PC-3 (cell line): ENCODE results near the gene DLGAP4. TPM values are rescaled to one million over a fixed set of nuclear protein-coding genes. Genes with fewer than 3 reads are reported as not detected.
A peak's percentile ranks its signal among the peaks of the same experiment; 100 is the strongest.

ENCODE experiments used
- ATAC-seq: fragments of 200-7000 bp; cut with Tn5 transposase; 2 replicates; pipeline ENCODE4 v1.9.1; 2020; ENCODE audit warnings: mild to moderate bottlenecking, moderate library complexity
- BruUV-seq: library from RNA; stranded (reverse); fragments of 400-500 nt; replicated peaks from 2 replicates; lab custom pipeline; 2021; lab: Mats Ljungman, UMichigan
- CTCF ChIA-PET: fragments of 300-600 bp; sonication (Branson Sonifier 250); formaldehyde crosslinking; loops from one replicate; lab custom pipeline; 2022; ENCODE audit warnings: antibody characterized with exemption; lab: Charles Lee
- POLR2A ChIA-PET: fragments of 300-600 bp; sonication (Branson Sonifier 250); formaldehyde crosslinking; loops from one replicate; lab custom pipeline; 2022; ENCODE audit warnings: antibody characterized with exemption; ENCODE audit not compliant: unreplicated experiment; lab: Charles Lee
- DNase-seq: peaks from one replicate; pipeline ENCODE4 v3.0.0-alpha.2; 2015
- H2AFZ ChIP-seq: fragments of 300-600 bp; sonication (generic); 2 replicates; pipeline ENCODE4 v1.6.0; 2016; ENCODE audit warnings: antibody characterized with exemption, low read length
- H3F3A ChIP-seq: fragments of 300-600 bp; sonication (generic); one replicate; pipeline ENCODE4 v1.6.0; 2017; ENCODE audit warnings: antibody characterized with exemption, low read length, control low read depth, mild to moderate bottlenecking; ENCODE audit not compliant: unreplicated experiment
- H3K27ac ChIP-seq: fragments of 300-600 bp; sonication (generic); 2 replicates; pipeline ENCODE4 v1.5.1; 2016; ENCODE audit warnings: mild to moderate bottlenecking, low read length
- H3K27me3 ChIP-seq: fragments of 300-600 bp; sonication (generic); 2 replicates; pipeline ENCODE4 v1.6.1; 2016; ENCODE audit warnings: low read length, mixed read lengths
- H3K36me3 ChIP-seq: fragments of 300-600 bp; sonication (generic); 2 replicates; pipeline ENCODE4 v1.6.1; 2016; ENCODE audit warnings: low read depth, mixed run types, low read length, mixed read lengths
- H3K4me1 ChIP-seq: fragments of 300-600 bp; sonication (generic); 2 replicates; pipeline ENCODE4 v1.5.1; 2016; ENCODE audit warnings: low read length; ENCODE audit not compliant: insufficient read depth
- H3K4me2 ChIP-seq: fragments of 300-600 bp; sonication (generic); 2 replicates; pipeline ENCODE4 v1.6.0; 2016; ENCODE audit warnings: low read length
- H3K4me3 ChIP-seq: fragments of 300-600 bp; sonication (generic); 2 replicates; pipeline ENCODE4 v1.5.1; 2016; ENCODE audit warnings: mild to moderate bottlenecking, low read length, mixed read lengths
- H3K79me2 ChIP-seq: fragments of 300-600 bp; sonication (generic); 2 replicates; pipeline ENCODE4 v1.6.1; 2017; ENCODE audit warnings: low read length, mixed read lengths
- H3K9ac ChIP-seq: fragments of 300-600 bp; sonication (generic); 2 replicates; pipeline ENCODE4 v1.6.0; 2016; ENCODE audit warnings: mild to moderate bottlenecking, low read length
- H3K9me2 ChIP-seq: fragments of 300-600 bp; sonication (generic); replicated peaks from 2 replicates; pipeline ENCODE4 v1.6.1; 2016; ENCODE audit warnings: mixed run types, low read length, mixed read lengths
- H3K9me3 ChIP-seq: fragments of 300-600 bp; sonication (generic); 2 replicates; pipeline ENCODE4 v1.6.1; 2016; ENCODE audit warnings: low read length, mixed read lengths
- H4K20me1 ChIP-seq: fragments of 300-600 bp; sonication (generic); 2 replicates; pipeline ENCODE4 v1.6.1; 2016; ENCODE audit warnings: low read length, mixed read lengths
- EZH2 ChIP-seq: fragments of 300-600 bp; sonication (generic); IDR thresholded peaks from one replicate; pipeline ENCODE4 v1.6.1; 2017; ENCODE audit warnings: antibody characterized with exemption, mild to moderate bottlenecking, low read length; ENCODE audit not compliant: unreplicated experiment
- EZH2phosphoT487 ChIP-seq: fragments of 300-600 bp; sonication (generic); IDR thresholded peaks from 2 replicates; pipeline ENCODE4 v1.6.1; 2018; ENCODE audit warnings: mild to moderate bottlenecking, antibody characterized with exemption, low read length, borderline replicate concordance
- intact Hi-C: fragments of 100-400 bp; cut with micrococcal nuclease; formaldehyde crosslinking; loops from 2 replicates; pipeline ENCODE4 v1.9.0; 2023
- total RNA-seq: library from RNA; depleted of rRNA; stranded (reverse); fragments of >200 nt; gene quantifications from 2 replicates; pipeline ENCODE4 v1.2.3, GENCODE V29; 2014
- TF ChIP-seq, protein P1 (sequence below): fragments of 300-600 bp; sonication (generic); conservative IDR thresholded peaks from 2 replicates; pipeline ENCODE4 v1.5.1; 2017; ENCODE audit warnings: antibody characterized with exemption, low read depth, mild to moderate bottlenecking, low read length

The DLGAP4 gene
- total RNA-seq, 1 experiment from 2014 or later, result 21.0 TPM

DNA sequence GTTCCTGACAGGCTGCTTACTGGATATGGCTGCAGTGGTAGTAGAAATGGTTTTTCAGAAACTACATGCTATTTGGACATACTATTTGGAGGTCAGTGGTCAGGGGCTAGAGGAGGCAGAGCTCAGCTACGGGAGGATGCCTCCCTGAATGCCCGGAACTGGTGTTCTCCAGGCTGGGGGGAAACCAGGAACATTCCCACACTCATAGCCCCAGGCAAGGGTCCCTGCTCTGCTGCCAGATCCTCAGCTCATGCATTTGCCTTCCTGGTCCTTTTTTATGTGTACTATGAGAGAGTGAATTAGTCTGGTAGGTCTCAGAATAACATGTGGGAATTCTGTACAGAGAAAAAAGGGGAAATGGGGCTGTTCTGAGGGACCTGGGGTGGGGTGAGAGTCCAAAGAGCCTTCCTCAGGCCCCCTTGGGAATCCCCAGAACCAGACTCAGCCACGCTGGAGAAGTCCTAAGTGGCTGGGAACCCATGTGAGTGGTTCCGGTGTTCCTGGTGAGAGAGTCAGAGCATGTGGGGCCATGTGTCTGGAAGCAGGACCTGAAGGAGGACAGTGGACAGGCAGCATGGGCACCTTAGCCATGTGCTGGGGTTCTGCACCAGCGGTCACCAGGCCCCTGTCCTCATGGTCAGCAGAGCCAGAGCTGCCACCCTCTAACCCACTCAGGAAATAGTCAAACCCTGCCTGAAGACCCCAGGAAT, 177.2 kb downstream of the DLGAP4 start:
- H2AFZ ChIP-seq, result no peak overlapping the region
- ChIA-PET POLR2A (no interaction called here), CTCF (no interaction called here)
- peak overlapping the region; percentile 9; the same call in 1 of the 2 replicates for H3K27ac ChIP-seq
- H3K9me3 ChIP-seq, result no peaks in the 10 kb centered on the region
- H3K9ac ChIP-seq, result no peak overlapping the region
- no peak for DNase-seq
- peaks cover 93% of the 10 kb centered on the region for H3K79me2 ChIP-seq
- TF ChIP-seq, protein P1, sequence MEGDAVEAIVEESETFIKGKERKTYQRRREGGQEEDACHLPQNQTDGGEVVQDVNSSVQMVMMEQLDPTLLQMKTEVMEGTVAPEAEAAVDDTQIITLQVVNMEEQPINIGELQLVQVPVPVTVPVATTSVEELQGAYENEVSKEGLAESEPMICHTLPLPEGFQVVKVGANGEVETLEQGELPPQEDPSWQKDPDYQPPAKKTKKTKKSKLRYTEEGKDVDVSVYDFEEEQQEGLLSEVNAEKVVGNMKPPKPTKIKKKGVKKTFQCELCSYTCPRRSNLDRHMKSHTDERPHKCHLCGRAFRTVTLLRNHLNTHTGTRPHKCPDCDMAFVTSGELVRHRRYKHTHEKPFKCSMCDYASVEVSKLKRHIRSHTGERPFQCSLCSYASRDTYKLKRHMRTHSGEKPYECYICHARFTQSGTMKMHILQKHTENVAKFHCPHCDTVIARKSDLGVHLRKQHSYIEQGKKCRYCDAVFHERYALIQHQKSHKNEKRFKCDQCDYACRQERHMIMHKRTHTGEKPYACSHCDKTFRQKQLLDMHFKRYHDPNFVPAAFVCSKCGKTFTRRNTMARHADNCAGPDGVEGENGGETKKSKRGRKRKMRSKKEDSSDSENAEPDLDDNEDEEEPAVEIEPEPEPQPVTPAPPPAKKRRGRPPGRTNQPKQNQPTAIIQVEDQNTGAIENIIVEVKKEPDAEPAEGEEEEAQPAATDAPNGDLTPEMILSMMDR, result no peak
- no peak for TF ChIP-seq EZH2phosphoT487
- no peak for TF ChIP-seq EZH2
- no peak overlapping the region for H3K4me3 ChIP-seq
- no peak overlapping the region for H3K4me2 ChIP-seq
- BruUV-seq, result no TSS peak
- ATAC-seq, result peak; percentile 25
- H4K20me1 ChIP-seq, result peaks cover 21% of the 10 kb centered on the region
- no peaks in the 10 kb centered on the region for H3K36me3 ChIP-seq
- H3K9me2 ChIP-seq, result no peaks in the 10 kb centered on the region
- intact Hi-C loops, result no loop called here
- H3K27me3 ChIP-seq, result no peaks in the 10 kb centered on the region
- H3K4me1 ChIP-seq, result peaks cover 16% of the 10 kb centered on the region
- H3F3A ChIP-seq, result no peaks in the 10 kb centered on the region

DNA sequence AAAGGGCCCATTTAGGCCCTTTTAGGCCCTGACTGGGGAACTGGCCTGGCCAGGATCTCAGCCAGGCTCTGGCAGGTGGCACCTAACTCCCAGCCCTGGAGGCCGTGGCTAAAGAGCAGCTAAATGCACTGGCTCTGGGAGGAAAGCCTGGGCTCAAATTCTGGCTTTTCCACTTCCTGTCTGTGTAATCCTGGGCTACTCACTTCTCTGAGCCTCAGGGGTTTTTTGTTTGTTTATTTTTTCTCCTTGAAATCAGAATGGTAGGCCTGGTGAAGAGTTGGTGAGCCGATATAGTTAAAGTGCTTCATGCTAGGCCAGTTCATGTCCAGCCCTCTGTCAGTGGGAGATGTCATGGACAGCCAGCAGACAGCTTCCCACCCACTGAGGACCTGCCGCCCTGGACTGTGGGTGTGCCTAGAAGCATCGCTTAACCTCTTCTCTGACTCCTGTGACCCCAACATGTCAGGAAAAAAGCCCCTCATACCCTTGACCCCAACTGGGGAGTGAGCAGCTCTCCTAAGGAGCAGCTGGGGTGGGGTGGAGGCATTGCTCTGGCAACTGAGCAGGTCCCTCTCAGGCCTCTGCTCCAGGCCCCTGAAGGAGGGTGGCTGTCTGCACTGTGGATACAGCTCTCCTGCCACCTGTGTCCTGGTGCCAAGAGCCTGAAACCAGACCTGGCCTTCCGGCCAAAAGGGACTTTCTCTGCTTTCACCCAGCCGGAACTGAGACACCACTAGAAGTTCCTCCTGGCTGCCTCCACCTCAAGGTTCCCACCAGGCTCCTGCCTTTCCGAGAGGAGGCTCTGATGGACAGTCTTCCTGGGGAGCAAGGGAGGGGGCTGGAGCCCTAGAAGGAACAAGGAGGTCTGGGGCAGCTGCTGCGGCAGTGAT, 178.0 kb downstream of the DLGAP4 start:
- H3K4me3 ChIP-seq, result no peak overlapping the region
- no peak overlapping the region for H2AFZ ChIP-seq
- ATAC-seq (peak; percentile 81), DNase-seq (peak; percentile 65)
- peaks cover 91% of the 10 kb centered on the region for H3K79me2 ChIP-seq
- H3K9me2 ChIP-seq, result no peaks in the 10 kb centered on the region
- intact Hi-C loops, result no loop called here
- peak overlapping the region; percentile 9; the same call in 1 of the 2 replicates for H3K27ac ChIP-seq
- H3F3A ChIP-seq, result no peaks in the 10 kb centered on the region
- H4K20me1 ChIP-seq, result peaks cover 14% of the 10 kb centered on the region
- ChIA-PET CTCF (no interaction called here), POLR2A (no interaction called here)
- H3K9me3 ChIP-seq, result no peaks in the 10 kb centered on the region
- no peaks in the 10 kb centered on the region for H3K27me3 ChIP-seq
- H3K4me2 ChIP-seq, result no peak overlapping the region
- peaks cover 16% of the 10 kb centered on the region for H3K4me1 ChIP-seq
- TF ChIP-seq EZH2 (no peak), EZH2phosphoT487 (no peak)
- TF ChIP-seq, protein P1, result no peak
- H3K9ac ChIP-seq, result no peak overlapping the region
- H3K36me3 ChIP-seq, result no peaks in the 10 kb centered on the region
- BruUV-seq, result no TSS peak
